HepG2 (cell line): ENCODE data around the gene VPS11. TPM values are rescaled to one million over a fixed set of nuclear protein-coding genes. Genes with fewer than 3 reads are reported as not detected.
A peak's percentile ranks its signal among the peaks of the same experiment; 100 is the strongest.

ENCODE experiments used
- FIP1L1 ChIP-seq: fragments of 200-400 bp; formaldehyde crosslinking; IDR thresholded peaks from 2 replicates; pipeline ENCODE4 v1.6.1; 2018; ENCODE audit warnings: low read depth, mild to moderate bottlenecking, low read length, moderate library complexity, borderline replicate concordance; ENCODE audit not compliant: insufficient read depth
- HNRNPL ChIP-seq: fragments of 200-400 bp; formaldehyde crosslinking; IDR thresholded peaks from 2 replicates; pipeline ENCODE4 v1.6.1; 2017; ENCODE audit warnings: mild to moderate bottlenecking, low read depth, low read length
- KLF12 ChIP-seq: sonication (generic); formaldehyde crosslinking; IDR thresholded peaks from 2 replicates; pipeline ENCODE4 v1.4.0; 2020; ENCODE audit warnings: missing genetic modification reagents, borderline replicate concordance
- KLF6 ChIP-seq: IDR thresholded peaks from 2 replicates; pipeline ENCODE4 v1.8.0; 2016; ENCODE audit warnings: missing biosample characterization, missing genetic modification reagents
- MIER3 ChIP-seq: IDR thresholded peaks from 2 replicates; pipeline ENCODE4 v1.6.1; 2016; ENCODE audit warnings: missing compliant biosample characterization, borderline replicate concordance
- MTF2 ChIP-seq: sonication (generic); formaldehyde crosslinking; IDR thresholded peaks from 2 replicates; pipeline ENCODE4 v1.5.0; 2020; ENCODE audit warnings: missing genetic modification reagents, borderline replicate concordance
- MYNN ChIP-seq: sonication (generic); formaldehyde crosslinking; IDR thresholded peaks from 2 replicates; pipeline ENCODE4 v1.4.0; 2020; ENCODE audit warnings: mild to moderate bottlenecking, low read depth, missing genetic modification reagents
- NFKBIZ ChIP-seq: IDR thresholded peaks from 2 replicates; pipeline ENCODE4 v1.6.1; 2018; ENCODE audit warnings: missing genetic modification reagents, missing compliant biosample characterization
- PCBP2 ChIP-seq: fragments of 200-400 bp; formaldehyde crosslinking; optimal IDR thresholded peaks from 2 replicates; pipeline ENCODE3; 2018; ENCODE audit warnings: low read length, low read depth; ENCODE audit not compliant: poor library complexity, severe bottlenecking
- POLR2G ChIP-seq: fragments of 200-400 bp; formaldehyde crosslinking; IDR thresholded peaks from 2 replicates; pipeline ENCODE4 v1.6.1; 2018; ENCODE audit warnings: mild to moderate bottlenecking, low read depth, low read length, moderate library complexity
- PRMT3 ChIP-seq: sonication (generic); formaldehyde crosslinking; IDR thresholded peaks from 2 replicates; pipeline ENCODE4 v1.8.1; 2022; ENCODE audit warnings: low read depth, mild to moderate bottlenecking, moderate library complexity, missing genetic modification reagents, borderline replicate concordance
- REL ChIP-seq: sonication (generic); formaldehyde crosslinking; conservative IDR thresholded peaks from 2 replicates; pipeline ENCODE4 v1.8.0; 2022; ENCODE audit warnings: mild to moderate bottlenecking, missing genetic modification reagents, moderate library complexity
- TAF15 ChIP-seq: fragments of 200-400 bp; formaldehyde crosslinking; IDR thresholded peaks from one replicate; pipeline ENCODE4 v1.6.1; 2018; ENCODE audit warnings: mild to moderate bottlenecking, low read depth, low read length; ENCODE audit not compliant: poor library complexity, severe bottlenecking
- ZNF234 ChIP-seq: sonication (generic); formaldehyde crosslinking; conservative IDR thresholded peaks from 2 replicates; pipeline ENCODE4 v1.5.1; 2020; ENCODE audit warnings: mild to moderate bottlenecking, missing genetic modification reagents
- ZNF281 ChIP-seq: sonication (generic); formaldehyde crosslinking; IDR thresholded peaks from 2 replicates; pipeline ENCODE4 v1.4.0; 2020; ENCODE audit warnings: missing genetic modification reagents, borderline replicate concordance
- ZNF567 ChIP-seq: sonication (generic); formaldehyde crosslinking; IDR thresholded peaks from 2 replicates; pipeline ENCODE4 v1.8.1; 2023; ENCODE audit warnings: mild to moderate bottlenecking, missing genetic modification reagents, borderline replicate concordance
- ZNF629 ChIP-seq: sonication (generic); formaldehyde crosslinking; conservative IDR thresholded peaks from 2 replicates; pipeline ENCODE4 v1.5.0; 2020; ENCODE audit warnings: missing genetic modification reagents
- ZNF766 ChIP-seq: sonication (generic); formaldehyde crosslinking; IDR thresholded peaks from 2 replicates; pipeline ENCODE4 v1.5.0; 2020; ENCODE audit warnings: missing genetic modification reagents, borderline replicate concordance
- polyA plus RNA-seq, 8 experiments: library from polyadenylated mRNA; depleted of rRNA in 3 of 8; stranded (reverse) in 7 of 8; unstranded in 1 of 8; fragments of >200 nt; fragmentation: Illumina TruSeq in 4 of 8; extraction: Trizol in 4 of 8; gene quantifications; 2 replicates each; pipeline versions ENCODE4 v1.2.1 to v1.2.3, GENCODE V29; 2011 to 2016; ENCODE audit warnings: low read depth in 4 of 8, missing spikeins in 1 of 8, mixed read lengths in 1 of 8; ENCODE audit not compliant: insufficient read depth in 1 of 8
- total RNA-seq, 5 experiments: library from RNA; depleted of rRNA; stranded (reverse); fragments of >200 nt; fragmentation: Illumina TruSeq; extraction: Trizol; gene quantifications; 2 replicates each; pipeline ENCODE4 v1.2.3, GENCODE V29; 2016; ENCODE audit warnings: low read depth in 1 of 5
- TF ChIP-seq, protein P1 (sequence below): sonication (generic); formaldehyde crosslinking; IDR thresholded peaks from 2 replicates; pipeline ENCODE4 v1.4.0; 2020; ENCODE audit warnings: missing genetic modification reagents

VPS11 gene
- total and polyA plus RNA-seq, 2 of the 13 experiments (the other 11 are each of a cell fraction or from before 2014, with no cell fraction given): 13.7 to 21.6 TPM

DNA sequence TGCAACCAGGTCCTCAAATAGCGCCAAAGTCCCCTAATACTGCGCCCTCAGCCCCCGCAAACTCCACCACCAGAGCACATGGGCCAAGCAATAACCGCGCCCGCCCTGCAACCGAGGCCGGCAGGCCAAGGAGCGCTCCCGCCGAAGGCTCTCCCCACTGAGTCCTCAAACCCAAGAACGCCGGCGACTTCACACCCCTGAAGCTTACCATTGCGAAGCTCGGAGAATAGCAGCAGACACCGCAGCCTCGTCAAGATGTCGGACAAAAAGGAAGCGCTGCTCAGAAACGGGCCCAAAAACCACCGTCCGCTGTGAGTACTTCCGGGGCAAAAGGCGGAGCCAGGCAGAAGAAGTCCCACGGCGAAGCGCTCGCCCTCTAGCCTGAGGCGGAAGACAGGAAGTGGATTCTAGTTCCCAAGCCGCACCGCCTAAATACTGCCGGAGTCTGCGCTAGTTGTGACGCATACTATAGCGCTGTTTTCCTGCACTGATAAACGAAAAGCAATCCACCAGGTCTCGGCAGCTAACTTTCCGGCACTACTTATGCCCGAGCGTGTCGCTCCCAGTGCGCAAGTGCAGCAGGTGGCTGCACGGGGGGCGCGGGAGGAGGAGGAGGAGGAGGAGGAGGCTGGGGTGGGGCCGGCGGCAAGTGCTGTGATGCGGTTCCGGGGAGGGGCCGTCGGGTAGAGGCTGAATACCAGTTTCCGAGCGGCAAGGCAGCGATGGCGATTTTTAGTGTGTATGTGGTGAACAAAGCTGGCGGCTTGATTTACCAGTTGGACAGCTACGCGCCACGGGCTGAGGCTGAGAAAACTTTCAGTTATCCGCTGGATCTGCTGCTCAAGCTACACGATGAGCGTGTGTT lies 49.3 kb upstream of the VPS11 start, which contains the start of the genes RPS25 and TRAPPC4 (continued):
- TF ChIP-seq REL: peak; percentile 74
- TF ChIP-seq KLF12 (CRISPR knock-in tag): peak; percentile 83; the same call in 1 of the 2 replicates
- no peak for TF ChIP-seq MYNN (CRISPR knock-in tag)
- peak; percentile 77; the same call in 1 of the 2 replicates for TF ChIP-seq PRMT3 (CRISPR knock-in tag)
- TF ChIP-seq POLR2G: peak; percentile 95
- TF ChIP-seq MTF2: no peak
- no peak for TF ChIP-seq ZNF766 (CRISPR knock-in tag)
- TF ChIP-seq FIP1L1: no peak
- no peak for TF ChIP-seq ZNF234 (CRISPR knock-in tag)
- TF ChIP-seq PCBP2: no peak
- no peak for TF ChIP-seq KLF6 (CRISPR knock-in tag)
- peak; percentile 76 for TF ChIP-seq MIER3 (CRISPR knock-in tag)
- 0 out of 2 replicates have a peak, but pooled peaks have one; percentile 32 for TF ChIP-seq NFKBIZ (CRISPR knock-in tag)
- TF ChIP-seq, protein P1, sequence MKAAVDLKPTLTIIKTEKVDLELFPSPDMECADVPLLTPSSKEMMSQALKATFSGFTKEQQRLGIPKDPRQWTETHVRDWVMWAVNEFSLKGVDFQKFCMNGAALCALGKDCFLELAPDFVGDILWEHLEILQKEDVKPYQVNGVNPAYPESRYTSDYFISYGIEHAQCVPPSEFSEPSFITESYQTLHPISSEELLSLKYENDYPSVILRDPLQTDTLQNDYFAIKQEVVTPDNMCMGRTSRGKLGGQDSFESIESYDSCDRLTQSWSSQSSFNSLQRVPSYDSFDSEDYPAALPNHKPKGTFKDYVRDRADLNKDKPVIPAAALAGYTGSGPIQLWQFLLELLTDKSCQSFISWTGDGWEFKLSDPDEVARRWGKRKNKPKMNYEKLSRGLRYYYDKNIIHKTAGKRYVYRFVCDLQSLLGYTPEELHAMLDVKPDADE (CRISPR knock-in tag): no peak
- no peak; the same call in 1 of the 2 replicates for TF ChIP-seq ZNF629 (CRISPR knock-in tag)
- no peak for TF ChIP-seq TAF15
- 0 out of 2 replicates have a peak, but pooled peaks have one; percentile 89 for TF ChIP-seq ZNF567 (CRISPR knock-in tag)
- TF ChIP-seq HNRNPL: peak; percentile 74; the same call in 1 of the 2 replicates
- no peak for TF ChIP-seq ZNF281
